AG10803 (cell line): ENCODE measurements around the gene CLCA1.

Experiments
- DNase-seq: peaks from one replicate; pipeline ENCODE4 v3.0.0; 2010; ENCODE audit warnings: low read depth
- H3K4me3 ChIP-seq: 2 replicates; pipeline ENCODE4 v1.5.1; 2011; ENCODE audit warnings: mild to moderate bottlenecking, low read length, control low read depth
- TF ChIP-seq, protein P1 (sequence below): conservative IDR thresholded peaks from 2 replicates; pipeline ENCODE4 v1.5.1; 2011; ENCODE audit warnings: mild to moderate bottlenecking, low read length, control low read depth, inconsistent platforms

CLCA1 gene

GRCh38 chr1:86468501-86468977 lies at the start of gene CLCA1:
Gene CLCA1 (plus strand): TSS chr1:86468927. CDS start chr1:86468972, 45 bp downstream.
- H3K4me3 ChIP-seq: no peak within 1 kb of the TSS

GRCh38 chr1:86419277-86419903 lies 49.3 kb upstream of the CLCA1 start:
- peak; percentile 25 for DNase-seq
- TF ChIP-seq, protein P1, sequence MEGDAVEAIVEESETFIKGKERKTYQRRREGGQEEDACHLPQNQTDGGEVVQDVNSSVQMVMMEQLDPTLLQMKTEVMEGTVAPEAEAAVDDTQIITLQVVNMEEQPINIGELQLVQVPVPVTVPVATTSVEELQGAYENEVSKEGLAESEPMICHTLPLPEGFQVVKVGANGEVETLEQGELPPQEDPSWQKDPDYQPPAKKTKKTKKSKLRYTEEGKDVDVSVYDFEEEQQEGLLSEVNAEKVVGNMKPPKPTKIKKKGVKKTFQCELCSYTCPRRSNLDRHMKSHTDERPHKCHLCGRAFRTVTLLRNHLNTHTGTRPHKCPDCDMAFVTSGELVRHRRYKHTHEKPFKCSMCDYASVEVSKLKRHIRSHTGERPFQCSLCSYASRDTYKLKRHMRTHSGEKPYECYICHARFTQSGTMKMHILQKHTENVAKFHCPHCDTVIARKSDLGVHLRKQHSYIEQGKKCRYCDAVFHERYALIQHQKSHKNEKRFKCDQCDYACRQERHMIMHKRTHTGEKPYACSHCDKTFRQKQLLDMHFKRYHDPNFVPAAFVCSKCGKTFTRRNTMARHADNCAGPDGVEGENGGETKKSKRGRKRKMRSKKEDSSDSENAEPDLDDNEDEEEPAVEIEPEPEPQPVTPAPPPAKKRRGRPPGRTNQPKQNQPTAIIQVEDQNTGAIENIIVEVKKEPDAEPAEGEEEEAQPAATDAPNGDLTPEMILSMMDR: peak; percentile 64
- H3K4me3 ChIP-seq: no peak overlapping the region

More at GRCh38 chr1:86468501-86468977, at the start of gene CLCA1:
- DNase-seq: no peak
- TF ChIP-seq, protein P1: no peak

DNA sequence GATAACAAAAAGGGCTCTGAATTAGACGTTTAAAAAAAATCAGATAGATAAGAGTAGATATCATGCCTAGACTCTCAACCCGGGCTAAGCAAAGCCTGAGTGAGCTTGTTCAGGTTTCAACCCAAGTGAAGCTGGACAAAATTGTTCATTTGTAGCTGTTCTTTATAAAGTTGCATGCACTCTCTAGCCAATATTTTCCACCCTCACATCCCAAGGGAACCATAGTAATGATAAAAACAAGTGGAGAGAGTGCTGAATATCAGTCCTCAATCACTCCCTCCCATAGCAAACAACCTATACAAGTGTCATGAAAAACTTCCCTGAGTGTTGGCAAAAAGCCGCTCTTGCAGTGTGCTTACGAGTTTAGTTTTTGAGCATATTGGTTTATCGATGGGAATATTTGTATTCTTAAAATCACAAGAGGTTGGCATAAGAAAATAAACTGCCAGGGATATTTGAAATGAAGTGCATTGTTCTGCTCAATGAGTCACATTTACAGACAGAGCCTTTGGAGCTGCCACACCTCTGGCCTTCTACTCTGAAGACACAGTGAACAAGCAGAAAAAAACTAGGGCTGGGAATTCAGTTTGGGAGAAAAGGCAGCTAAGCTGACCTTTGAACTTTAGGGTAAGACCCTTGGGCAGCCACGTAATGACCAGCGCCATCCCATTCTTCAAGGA lies 47.0 kb upstream of the CLCA1 start:
- no peak overlapping the region for H3K4me3 ChIP-seq
- TF ChIP-seq, protein P1: no peak
- peak; percentile 16 for DNase-seq

DNA sequence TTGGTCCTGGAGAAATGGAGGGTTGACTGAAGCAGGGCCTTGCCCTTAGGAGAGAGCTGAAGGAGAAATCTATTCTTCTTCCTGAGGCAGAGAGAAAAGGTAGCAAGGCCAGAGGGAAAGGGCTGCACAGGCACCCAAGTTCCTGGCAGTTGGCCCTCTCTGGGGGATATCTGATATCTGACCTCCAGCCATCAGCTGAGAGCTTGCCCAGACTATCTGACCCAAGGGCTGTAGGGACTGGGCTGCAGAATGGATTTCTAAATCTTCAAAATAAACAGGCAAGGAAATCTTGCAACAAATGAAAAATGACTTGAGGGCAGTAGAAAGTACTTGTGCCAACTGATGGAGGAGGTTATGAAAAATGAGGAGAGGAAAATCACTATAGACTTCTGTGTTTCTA lies 45.3 kb upstream of the CLCA1 start:
- no peak for DNase-seq
- no peak overlapping the region for H3K4me3 ChIP-seq
- TF ChIP-seq, protein P1: no peak

GRCh38 chr1:86423873-86424272 lies 44.9 kb upstream of the CLCA1 start, which contains the start of gene CLCA2:
Gene CLCA2 (plus strand): TSS chr1:86424171. CDS start chr1:86424248, 77 bp downstream.
- H3K4me3 ChIP-seq: no peak within 1 kb of the TSS
- TF ChIP-seq, protein P1: no peak
- no peak for DNase-seq

DNA sequence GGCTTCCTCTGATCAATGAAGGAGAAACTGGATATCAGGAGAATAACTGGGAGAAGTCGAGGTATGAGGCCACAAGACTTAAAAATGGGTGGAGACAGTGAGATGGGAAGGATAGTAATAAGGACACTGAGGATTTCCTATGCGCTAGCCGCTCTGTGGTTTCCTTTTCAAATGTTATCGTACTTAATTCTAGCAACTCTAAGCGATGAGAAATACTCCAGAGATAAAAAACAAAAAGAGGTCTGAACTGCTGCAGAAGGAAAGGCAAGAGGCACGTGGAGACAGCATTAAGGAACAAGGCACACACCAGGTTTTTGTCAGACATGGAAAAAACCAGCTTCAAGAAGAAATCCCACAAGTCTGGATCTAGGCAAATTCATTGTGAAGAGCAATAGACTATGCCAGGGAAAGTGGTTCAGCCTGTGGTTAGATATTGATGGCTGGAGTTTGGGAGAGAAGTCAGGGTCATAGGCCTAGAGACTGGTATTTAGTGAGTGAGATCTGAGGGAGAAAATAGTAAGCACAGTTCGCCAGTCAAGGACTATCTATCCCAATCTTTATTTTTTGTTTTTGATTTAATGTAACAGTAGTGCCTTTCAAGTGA lies 39.5 kb upstream of the CLCA1 start:
- TF ChIP-seq, protein P1: no peak
- no peak overlapping the region for H3K4me3 ChIP-seq
- DNase-seq: peak; percentile 42
